Mononuclear cell (primary cell): ENCODE measurements around the gene RARRES1. TPM values are rescaled to one million over a fixed set of nuclear protein-coding genes. Genes with fewer than 3 reads are reported as not detected.

Experiments
- H3K27me3 ChIP-seq: 2 replicates; pipeline ENCODE4 v1.6.0; 2011; ENCODE audit warnings: low read length, control low read depth; ENCODE audit not compliant: insufficient read depth
- H3K4me1 ChIP-seq: 2 replicates; pipeline ENCODE4 v1.5.1; 2011; ENCODE audit warnings: mild to moderate bottlenecking, low read length, control low read depth; ENCODE audit not compliant: insufficient read depth
- H3K4me3 ChIP-seq: 2 replicates; pipeline ENCODE4 v1.5.1; 2011; ENCODE audit warnings: mild to moderate bottlenecking, low read length, moderate library complexity
- H3K9me3 ChIP-seq: 2 replicates; pipeline ENCODE4 v1.5.1; 2011; ENCODE audit warnings: low read depth, mild to moderate bottlenecking, control low read depth, low read length
- total RNA-seq: library from RNA; depleted of rRNA; stranded (reverse); fragments of >200 nt; gene quantifications from one replicate; pipeline ENCODE4 v1.2.3, GENCODE V29; 2012

Gene RARRES1
- total RNA-seq, 1 donor = not detected

DNA sequence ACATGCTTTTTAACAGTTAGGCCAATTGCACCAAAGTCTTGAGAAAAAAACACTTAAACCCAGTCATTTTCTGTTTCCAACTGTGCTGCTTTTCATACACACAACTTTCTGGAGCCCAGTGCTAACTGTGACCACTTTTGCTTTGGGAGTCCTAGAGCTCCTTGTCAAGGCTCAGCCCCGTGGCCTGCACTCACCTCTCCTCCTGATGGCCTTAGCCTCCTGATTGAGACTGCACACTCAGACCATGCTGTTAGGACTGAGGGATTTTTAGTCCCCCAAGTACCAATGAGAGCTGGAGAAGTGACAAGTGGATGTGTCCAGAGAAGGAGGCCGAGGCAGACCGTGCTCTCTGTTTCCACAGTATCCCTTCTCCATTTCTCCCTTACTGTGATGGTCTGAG is 15.2 kb upstream of the RARRES1 start:
- Histone ChIP-seq H3K27me3 (no peaks in the 10 kb centered on the region), H3K9me3 (no peaks in the 10 kb centered on the region), H3K4me1 (peaks cover 17% of the 10 kb centered on the region), H3K4me3 (no peak overlapping the region)

DNA sequence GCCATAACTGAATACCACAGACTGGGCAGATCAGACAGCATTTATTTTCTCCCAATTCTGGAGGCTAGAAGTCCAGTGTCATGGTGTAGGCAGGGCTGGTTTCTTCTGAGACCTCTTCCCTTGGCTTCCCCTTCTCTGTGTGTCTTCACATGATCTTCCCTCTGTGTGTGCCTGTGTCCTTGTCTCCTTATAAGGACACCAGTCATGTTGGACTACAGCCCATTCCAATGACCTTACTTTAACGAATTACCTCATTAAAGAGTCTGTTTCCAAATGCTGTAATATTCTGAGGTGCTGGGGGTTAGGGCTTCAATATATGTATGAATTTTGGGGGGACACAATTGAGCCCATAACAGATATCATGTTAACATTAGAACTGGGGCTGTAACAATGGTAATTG is 13.3 kb upstream of the RARRES1 start:
- H3K4me3 ChIP-seq = no peak overlapping the region
- peaks cover 17% of the 10 kb centered on the region for H3K4me1 ChIP-seq
- no peaks in the 10 kb centered on the region for H3K9me3 ChIP-seq
- H3K27me3 ChIP-seq = no peaks in the 10 kb centered on the region

DNA sequence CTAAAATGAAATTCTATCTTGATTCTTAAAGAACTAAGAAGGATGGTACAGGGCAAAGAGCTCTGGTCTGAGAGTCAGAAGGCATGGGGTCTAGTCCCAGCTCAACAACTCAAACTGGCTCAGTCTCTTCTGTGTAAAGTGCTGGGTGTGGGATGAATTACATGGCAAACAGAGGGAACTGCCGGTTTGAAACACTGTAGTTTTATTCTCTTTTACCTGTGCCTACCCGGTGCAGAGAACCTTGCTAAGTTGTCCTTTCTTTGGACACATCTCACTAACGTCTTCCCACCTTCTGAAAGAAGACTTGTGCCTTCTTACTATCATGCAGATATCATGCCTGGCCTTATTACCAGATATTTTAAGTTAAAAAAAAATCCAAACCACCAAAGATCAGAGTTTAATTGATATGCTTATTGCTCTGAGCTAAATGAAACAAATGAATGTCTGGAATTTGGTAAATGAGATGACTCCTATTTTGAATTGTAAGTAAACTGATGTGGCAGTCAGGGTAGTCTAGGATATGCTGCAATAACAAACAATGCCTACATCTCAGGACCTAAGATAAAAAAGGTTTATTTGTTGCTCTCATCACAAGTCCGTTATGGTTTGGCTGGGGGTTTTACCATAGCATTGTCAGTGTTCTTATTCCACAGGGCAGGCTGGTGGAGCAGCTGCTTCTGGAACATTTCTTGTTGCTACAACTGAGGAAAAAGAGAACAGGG is 12.5 kb upstream of the RARRES1 start:
- no peaks in the 10 kb centered on the region for H3K9me3 ChIP-seq
- H3K4me1 ChIP-seq = peaks cover 17% of the 10 kb centered on the region
- no peak overlapping the region for H3K4me3 ChIP-seq
- H3K27me3 ChIP-seq = no peaks in the 10 kb centered on the region

DNA sequence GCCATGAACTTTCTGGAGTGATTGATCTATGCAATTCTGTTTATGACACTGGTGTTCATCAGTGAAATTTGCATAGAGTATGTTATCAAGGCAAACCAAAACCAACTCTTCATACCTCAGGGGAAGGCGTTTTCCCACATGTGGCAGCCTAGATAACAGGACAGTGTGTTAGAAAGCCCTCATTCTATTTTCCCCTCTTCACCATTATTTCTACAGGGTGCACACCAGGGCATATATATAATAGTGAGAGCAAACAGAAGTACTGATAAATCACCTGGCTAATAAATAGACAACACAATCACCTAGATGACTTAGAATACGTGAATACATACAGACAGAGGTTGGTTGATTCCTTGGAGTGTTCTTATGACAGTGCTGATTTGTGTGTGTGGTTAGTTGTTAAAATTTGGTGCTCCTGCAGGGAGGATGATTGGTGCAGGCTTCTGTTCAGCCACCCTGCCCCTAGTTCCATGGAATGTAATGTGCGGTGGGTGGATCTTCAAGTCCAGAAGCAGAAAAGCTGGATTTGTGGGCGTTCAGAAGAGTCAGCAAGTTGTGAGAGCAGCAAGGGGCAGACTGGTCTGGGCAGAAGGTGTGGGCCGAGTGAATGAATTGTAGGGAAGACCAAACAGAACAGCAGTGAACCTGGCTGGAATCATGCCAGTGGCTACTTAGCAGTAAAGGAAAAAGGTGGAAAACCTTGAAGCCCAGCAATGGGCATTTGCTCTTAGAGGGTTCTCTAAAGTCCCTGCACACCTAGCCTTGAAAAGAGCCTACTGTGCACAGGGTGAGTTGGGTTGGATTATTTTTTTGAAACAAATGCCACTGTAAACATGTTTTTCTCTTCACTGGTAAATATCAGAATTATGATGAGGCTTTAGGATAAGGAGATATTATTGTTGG is 11.7 kb upstream of the RARRES1 start:
- Histone ChIP-seq H3K27me3 (no peaks in the 10 kb centered on the region), H3K4me3 (no peak overlapping the region), H3K4me1 (peaks cover 17% of the 10 kb centered on the region), H3K9me3 (no peaks in the 10 kb centered on the region)

DNA sequence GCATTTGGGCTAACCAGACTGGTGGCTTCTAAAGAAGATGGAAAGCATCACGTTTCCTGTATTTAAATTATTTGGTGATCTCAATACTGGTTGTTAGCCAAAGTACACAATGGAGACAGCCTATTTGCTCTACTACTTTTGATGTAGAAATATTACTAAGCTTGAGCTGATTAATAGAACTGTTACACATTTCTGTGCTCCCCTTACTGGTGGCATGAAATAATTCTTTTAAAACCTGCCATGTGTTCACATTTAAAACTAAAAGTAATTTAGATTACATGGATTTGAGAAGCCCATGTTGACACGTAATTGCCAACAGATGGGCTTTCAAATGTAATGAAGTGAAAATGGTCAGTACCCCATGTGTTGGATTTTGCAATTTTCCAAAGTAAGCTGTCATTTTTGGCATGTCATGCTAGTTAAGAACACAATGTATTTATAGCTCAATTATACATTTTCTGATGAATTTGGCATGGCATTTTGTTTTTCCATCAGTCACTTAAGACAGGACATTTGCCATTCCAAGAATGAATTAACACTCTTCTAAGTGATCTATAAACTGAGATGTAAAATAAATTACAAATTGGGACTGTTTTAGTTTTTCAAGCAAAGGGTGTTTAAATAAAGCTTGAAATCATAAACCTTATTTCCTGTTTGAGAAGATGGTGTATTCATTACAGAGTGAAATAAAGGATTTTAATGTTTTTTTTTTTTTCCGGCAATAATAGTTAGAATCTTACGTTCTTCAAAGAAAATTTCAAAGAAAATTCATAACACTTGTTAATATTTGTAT is 10.8 kb upstream of the RARRES1 start:
- Histone ChIP-seq H3K27me3 (no peaks in the 10 kb centered on the region), H3K4me3 (no peak overlapping the region), H3K9me3 (no peaks in the 10 kb centered on the region), H3K4me1 (peaks cover 12% of the 10 kb centered on the region)

DNA sequence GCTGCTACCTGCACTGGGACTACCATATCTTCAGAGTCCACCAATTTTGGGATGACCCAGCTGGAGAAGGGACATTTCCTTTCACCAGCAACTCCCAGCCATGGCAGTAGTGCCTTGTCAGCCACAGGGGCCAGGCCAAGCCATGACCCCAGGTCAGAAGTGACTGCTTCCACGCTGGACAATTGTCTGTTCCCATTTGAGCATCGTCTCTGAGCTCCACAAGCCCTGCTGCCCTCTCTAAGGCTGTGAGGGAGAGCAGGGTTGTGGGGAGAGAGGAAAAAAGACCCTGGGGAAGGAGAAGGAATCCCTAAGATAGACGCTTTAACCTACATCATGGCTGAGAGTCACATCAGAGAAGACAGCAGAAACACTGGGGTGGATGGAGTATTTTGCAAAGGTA is 7.4 kb upstream of the RARRES1 start:
- Histone ChIP-seq H3K9me3 (no peaks in the 10 kb centered on the region), H3K27me3 (no peaks in the 10 kb centered on the region), H3K4me3 (no peak overlapping the region), H3K4me1 (no peaks in the 10 kb centered on the region)

DNA sequence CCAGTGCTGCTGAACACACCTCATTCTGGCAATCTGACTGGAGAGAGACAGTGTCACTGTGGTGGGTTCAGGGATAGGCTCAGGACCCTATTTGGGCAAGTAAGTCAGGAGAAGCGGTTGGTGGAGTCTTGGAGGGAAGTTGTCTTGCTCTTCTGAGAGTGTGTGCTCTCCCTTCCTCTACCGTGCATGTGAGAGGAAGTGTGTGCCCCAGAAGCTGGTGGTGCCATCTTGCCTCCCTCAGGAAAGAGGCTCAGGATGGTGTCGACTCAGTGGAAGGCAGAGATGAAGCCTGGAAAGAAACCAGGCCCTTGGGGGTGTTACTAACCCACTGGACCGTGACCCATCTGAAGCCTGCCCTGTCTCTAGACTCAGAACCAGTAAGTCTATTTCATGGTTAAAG is 6.8 kb upstream of the RARRES1 start:
- H3K4me1 ChIP-seq = no peaks in the 10 kb centered on the region
- H3K9me3 ChIP-seq = no peaks in the 10 kb centered on the region
- no peaks in the 10 kb centered on the region for H3K27me3 ChIP-seq
- H3K4me3 ChIP-seq = no peak overlapping the region

DNA sequence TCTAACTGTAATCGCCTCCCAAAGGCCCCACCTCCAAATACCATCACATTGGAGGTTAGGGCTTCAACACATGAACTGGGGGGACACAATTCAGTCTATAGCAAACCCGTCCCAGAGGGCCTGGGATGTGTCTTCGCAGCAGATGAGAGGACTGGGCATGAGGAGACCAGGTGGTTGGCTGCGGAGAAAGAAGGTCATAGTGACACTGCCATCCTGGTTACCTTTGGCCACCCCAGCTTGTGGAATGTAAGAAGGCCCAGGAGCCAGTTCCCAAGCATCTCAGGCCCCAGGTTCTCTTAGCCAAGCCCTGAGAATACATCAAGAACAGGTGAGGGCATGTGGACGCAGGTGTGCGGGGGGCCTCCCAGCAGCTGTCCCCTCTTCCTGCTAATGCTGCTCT is 6.4 kb upstream of the RARRES1 start:
- Histone ChIP-seq H3K27me3 (no peaks in the 10 kb centered on the region), H3K9me3 (no peaks in the 10 kb centered on the region), H3K4me3 (no peak overlapping the region), H3K4me1 (no peaks in the 10 kb centered on the region)

DNA sequence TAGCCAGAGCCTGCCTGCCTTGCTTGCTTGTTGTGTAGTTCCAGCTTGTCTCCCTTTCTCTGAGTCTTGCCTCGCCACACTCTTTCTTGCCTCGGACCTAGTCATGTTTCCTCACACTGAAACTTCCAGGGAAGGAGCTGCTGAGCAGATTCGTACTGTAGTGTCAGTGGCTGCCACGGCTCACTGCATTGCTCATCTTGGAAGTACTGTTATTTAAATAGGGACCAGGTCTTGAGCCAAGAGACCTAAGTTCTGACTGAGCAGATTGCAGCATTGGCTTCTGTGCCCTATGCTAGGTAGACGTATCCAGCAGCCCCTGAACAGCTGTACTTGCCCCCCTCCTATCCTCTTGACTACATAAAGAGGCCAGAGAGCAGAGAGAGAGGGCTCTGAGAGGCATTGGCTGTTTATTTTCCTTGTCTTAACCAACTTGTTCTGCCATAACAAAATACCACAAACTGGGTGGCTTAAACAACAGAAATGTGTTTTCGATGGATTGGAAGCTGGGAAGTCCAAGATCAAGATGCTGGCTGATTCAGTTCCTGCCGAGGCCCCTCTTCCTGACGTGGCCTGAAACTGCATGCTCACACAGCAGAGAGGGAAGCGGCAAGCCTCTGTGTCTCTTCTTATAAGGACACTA is 5.8 kb upstream of the RARRES1 start:
- Histone ChIP-seq H3K9me3 (no peaks in the 10 kb centered on the region), H3K4me3 (no peak overlapping the region), H3K4me1 (no peaks in the 10 kb centered on the region), H3K27me3 (no peaks in the 10 kb centered on the region)

DNA sequence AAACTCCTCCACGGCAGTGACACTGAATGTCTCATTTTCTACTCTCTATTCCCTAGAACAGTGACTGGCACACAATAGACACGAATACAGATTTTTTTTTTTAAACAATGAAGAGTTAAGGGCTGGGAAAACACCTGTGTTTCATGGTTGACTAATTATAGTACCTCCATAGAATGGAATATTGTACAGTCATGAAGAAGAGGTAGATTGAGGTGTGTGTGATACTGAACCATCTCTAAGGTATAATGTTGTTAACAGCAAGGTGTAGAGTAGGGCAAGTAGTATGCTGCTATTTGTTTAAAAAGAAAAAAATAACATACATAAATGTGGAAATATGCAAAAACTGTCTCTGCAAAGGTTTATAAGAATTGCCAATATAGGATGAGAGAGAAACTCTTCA is 5.2 kb upstream of the RARRES1 start:
- Histone ChIP-seq H3K27me3 (no peaks in the 10 kb centered on the region), H3K4me1 (peaks cover 3% of the 10 kb centered on the region), H3K9me3 (no peaks in the 10 kb centered on the region), H3K4me3 (no peak overlapping the region)

DNA sequence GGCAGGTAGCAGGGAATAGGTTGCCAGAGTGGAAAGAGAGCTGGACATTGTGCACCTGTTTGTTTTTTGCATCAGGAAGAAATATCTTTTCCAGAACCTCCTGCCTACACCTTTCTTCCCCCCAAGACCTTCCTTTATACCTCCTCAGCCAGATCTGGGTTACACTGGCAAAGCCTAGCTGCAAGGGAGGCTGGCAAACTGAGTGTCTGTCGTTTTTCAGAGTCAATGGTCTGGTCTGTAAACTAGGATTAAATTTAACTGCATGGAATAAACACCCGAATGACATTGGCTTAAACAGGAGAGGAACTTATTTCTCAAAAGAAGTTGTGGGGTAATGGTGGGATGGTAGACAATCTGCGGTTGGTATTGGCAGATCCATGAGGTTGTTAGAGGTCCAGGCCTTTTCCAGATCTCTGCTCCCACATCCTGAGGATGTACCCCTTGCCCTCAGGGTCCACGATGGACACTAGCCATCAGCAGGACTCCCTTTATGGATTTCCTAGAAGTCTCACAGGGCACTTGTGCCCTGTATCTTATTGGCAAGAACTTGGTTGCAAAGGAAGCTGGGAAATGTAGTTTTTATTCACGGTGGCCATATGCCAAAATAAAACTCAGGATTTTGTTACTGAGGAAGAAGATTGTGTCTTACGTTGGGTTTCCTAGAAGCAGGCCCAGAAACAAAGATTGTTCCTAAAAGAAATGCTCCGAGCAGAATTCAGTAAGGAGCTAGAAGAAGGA is 3.2 kb upstream of the RARRES1 start:
- no peaks in the 10 kb centered on the region for H3K9me3 ChIP-seq
- H3K4me3 ChIP-seq = no peak overlapping the region
- H3K27me3 ChIP-seq = peaks cover 6% of the 10 kb centered on the region
- H3K4me1 ChIP-seq = peaks cover 13% of the 10 kb centered on the region

DNA sequence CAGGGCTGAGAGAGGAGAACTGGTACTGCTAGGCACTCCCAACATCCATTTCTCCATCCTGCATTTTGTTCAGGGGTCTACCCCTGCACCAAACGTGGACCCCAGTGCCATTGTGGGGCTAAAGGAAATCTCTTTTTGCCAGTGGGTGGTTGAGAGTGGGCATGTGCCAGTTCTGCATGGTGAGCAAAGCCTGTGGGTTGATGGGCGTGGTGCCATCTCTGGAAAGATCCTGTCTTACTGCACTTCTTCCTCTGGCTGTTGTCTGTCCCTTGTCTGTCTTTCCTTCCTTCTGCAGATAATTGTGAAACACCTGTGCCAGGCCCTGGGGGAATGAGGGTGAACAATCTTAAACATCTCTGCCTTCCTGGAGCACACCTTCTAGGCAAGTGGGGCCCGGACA is 1.4 kb upstream of the RARRES1 start:
- Histone ChIP-seq H3K4me3 (no peak overlapping the region), H3K27me3 (peaks cover 6% of the 10 kb centered on the region), H3K9me3 (no peaks in the 10 kb centered on the region), H3K4me1 (peaks cover 13% of the 10 kb centered on the region)

DNA sequence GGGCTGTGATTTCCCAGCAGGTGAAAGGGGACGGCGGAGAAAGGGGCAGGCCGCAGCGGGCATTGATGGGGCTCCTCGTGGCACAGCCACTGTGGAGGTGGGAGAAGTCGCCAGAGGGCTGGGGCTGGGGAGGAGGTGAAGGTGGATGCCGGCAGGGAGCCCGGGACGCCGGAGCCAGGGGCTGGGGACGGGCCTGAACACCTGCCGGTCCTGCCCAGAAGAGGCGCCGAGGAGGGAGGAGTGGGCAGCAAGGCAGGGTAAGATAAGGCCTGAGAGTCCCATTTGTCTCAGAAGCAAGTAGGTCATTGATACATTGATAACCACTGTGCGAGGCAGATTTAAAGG is 571 bp upstream of the RARRES1 start:
- H3K27me3 ChIP-seq = peaks cover 6% of the 10 kb centered on the region
- H3K4me1 ChIP-seq = peaks cover 18% of the 10 kb centered on the region
- H3K4me3 ChIP-seq = no peak overlapping the region
- no peaks in the 10 kb centered on the region for H3K9me3 ChIP-seq

DNA sequence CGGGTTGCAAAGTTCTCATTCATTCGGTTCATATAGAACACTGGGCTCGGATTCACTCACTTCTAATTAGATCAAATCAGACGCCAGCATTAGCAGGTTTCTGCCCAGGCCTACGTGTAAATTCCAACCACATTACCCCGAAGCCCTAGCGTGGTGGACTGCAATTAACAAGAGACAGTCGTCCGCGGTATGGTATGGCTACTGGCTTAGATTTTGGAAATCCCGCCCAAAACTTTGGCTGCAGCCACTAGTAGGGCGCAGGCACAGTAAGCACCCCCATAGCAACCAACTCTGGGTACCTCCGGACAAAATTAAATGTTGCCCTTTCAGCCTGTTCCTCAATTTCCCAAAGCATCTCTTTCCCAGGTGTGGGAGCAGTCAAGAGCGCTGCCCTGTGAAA is 771 bp downstream of the RARRES1 start:
- Histone ChIP-seq H3K27me3 (peaks cover 6% of the 10 kb centered on the region), H3K4me3 (no peak overlapping the region), H3K9me3 (no peaks in the 10 kb centered on the region), H3K4me1 (peaks cover 24% of the 10 kb centered on the region)
